Measurements from ENCODE around the gene TRAPPC2. TPM values are rescaled to one million over a fixed set of nuclear protein-coding genes. Genes with fewer than 3 reads are reported as not detected.

Gene TRAPPC2
- polyA plus RNA-seq, 1 of the 3 experiments (the other 2 are of a cell fraction), result 10.4 TPM

- Histone ChIP-seq H3K27ac (ENCODE audit: low read depth in 2 of 2, low read length in 1 of 2) (no peak overlapping the region), H3K4me2 (no peak overlapping the region), H3K9me3 (no peaks in the 10 kb centered on the region), H4K20me1 (ENCODE audit: insufficient read depth) (no peaks in the 10 kb centered on the region), H2AFZ (ENCODE audit: low read depth) (no peak overlapping the region), H3K9ac (no peak overlapping the region), H3K27me3 (ENCODE audit: insufficient read depth) (no peaks in the 10 kb centered on the region), H3F3A (replicated peaks; ENCODE audit: insufficient read depth) (peaks cover 3% of the 10 kb centered on the region), H3K4me3 (ENCODE audit: low read depth in 2 of 2, low read length in 1 of 2) (no peak overlapping the region), H3K36me3 (replicated peaks in 1 of 2; ENCODE audit: control insufficient read depth in 1 of 2, insufficient read depth in 2 of 2, low read length in 1 of 2) (peaks cover 61 to 80% of the 10 kb centered on the region in 2 experiments), H3K4me1 (ENCODE audit: control insufficient read depth in 1 of 2, insufficient read depth in 2 of 2, low read depth in 1 of 2, low read length in 1 of 2) (0 out of 4 replicates have a peak, but pooled peaks cover 0 to 2% of the 10 kb centered on the region in 2 experiments), H3K9me2 (no peaks in the 10 kb centered on the region), H3K79me2 (ENCODE audit: insufficient read depth) (no peaks in the 10 kb centered on the region)
- CTCF ChIA-PET, result no interaction called here
- DNase-seq, result no peak
- WGBS (ENCODE audit: low lambda C conversion rate), result 95% methylated on average over 4 of the region's 4 CpGs
- TF ChIP-seq FOXJ3 (CRISPR knock-in tag; IDR thresholded peaks at IDR 0.05), result no peak
- no peak for TF ChIP-seq MXI1 (IDR thresholded peaks at IDR 0.05; ENCODE audit: low read depth, low read length)
- TF ChIP-seq CHD2 (IDR thresholded peaks at IDR 0.05; ENCODE audit: low read length, partially characterized antibody), result no peak
- no peak for TF ChIP-seq NRF1 (IDR thresholded peaks at IDR 0.05; ENCODE audit: low read depth, low read length)
- TF ChIP-seq JUND (IDR thresholded peaks at IDR 0.05), result no peak
- TF ChIP-seq EP300 (IDR thresholded peaks at IDR 0.05; ENCODE audit: borderline replicate concordance in 1 of 2, low read depth in 1 of 2, low read length in 1 of 2), result no peak
- TF ChIP-seq REST (IDR thresholded peaks at IDR 0.05; ENCODE audit: low read depth, low read length), result no peak
- no peak for TF ChIP-seq YY1 (IDR thresholded peaks at IDR 0.05; ENCODE audit: low read depth)
- TF ChIP-seq GATA2 (CRISPR knock-in tag; IDR thresholded peaks at IDR 0.05), result no peak
- TF ChIP-seq TCF12 (IDR thresholded peaks at IDR 0.05), result no peak
- no peak for TF ChIP-seq GABPA (IDR thresholded peaks at IDR 0.05; ENCODE audit: low read depth)
- no peak for TF ChIP-seq ZBTB33 (IDR thresholded peaks at IDR 0.05; ENCODE audit: borderline replicate concordance, low read depth)
- POLR2A ChIA-PET, result no interaction called here
Observed at GRCh38 chrX:13756381-13756780, 22.0 kb upstream of the TRAPPC2 start.

- Histone ChIP-seq H3K36me3 (replicated peaks in 1 of 2; ENCODE audit: control insufficient read depth in 1 of 2, insufficient read depth in 2 of 2, low read length in 1 of 2) (peaks cover 68 to 80% of the 10 kb centered on the region in 2 experiments), H3K79me2 (ENCODE audit: insufficient read depth) (no peaks in the 10 kb centered on the region), H3K9ac (no peak overlapping the region), H3K9me2 (no peaks in the 10 kb centered on the region), H3K9me3 (no peaks in the 10 kb centered on the region), H3K4me3 (ENCODE audit: low read depth in 2 of 2, low read length in 1 of 2) (no peak overlapping the region), H4K20me1 (ENCODE audit: insufficient read depth) (no peaks in the 10 kb centered on the region), H3K27ac (ENCODE audit: low read depth in 2 of 2, low read length in 1 of 2) (no peak overlapping the region), H3K4me1 (ENCODE audit: control insufficient read depth in 1 of 2, insufficient read depth in 2 of 2, low read depth in 1 of 2, low read length in 1 of 2) (no peaks in the 10 kb centered on the region), H3K4me2 (no peak overlapping the region), H3F3A (replicated peaks; ENCODE audit: insufficient read depth) (peaks cover 3% of the 10 kb centered on the region), H3K27me3 (ENCODE audit: insufficient read depth) (no peaks in the 10 kb centered on the region), H2AFZ (ENCODE audit: low read depth) (no peak overlapping the region)
- ChIA-PET POLR2A (no interaction called here), CTCF (interaction anchor here (0.7 to 1.6 kb wide), 2 partner anchors 20 to 96 kb away, joined by 3 to 4 read pairs; no protein-coding TSS in a partner anchor)
- 100% methylated on average over 1 of the region's 1 CpG for WGBS (ENCODE audit: low lambda C conversion rate)
- DNase-seq, result no peak
- TF ChIP-seq ELF1 (IDR thresholded peaks at IDR 0.05) (no peak), FOSL2 (IDR thresholded peaks at IDR 0.05; ENCODE audit: borderline replicate concordance, low read depth) (no peak), TEAD4 (IDR thresholded peaks at IDR 0.05; ENCODE audit: borderline replicate concordance, insufficient read depth) (no peak), RXRA (IDR thresholded peaks at IDR 0.05; ENCODE audit: borderline replicate concordance, low read depth) (no peak), USF1 (IDR thresholded peaks at IDR 0.05; ENCODE audit: borderline replicate concordance, low read depth) (no peak), RFX5 (IDR thresholded peaks at IDR 0.05; ENCODE audit: low read length) (no peak), TAF1 (IDR thresholded peaks at IDR 0.05; ENCODE audit: borderline replicate concordance, low read depth, low read length) (no peak), GABPA (IDR thresholded peaks at IDR 0.05; ENCODE audit: low read depth) (no peak), SMC3 (IDR thresholded peaks at IDR 0.05; ENCODE audit: low read depth, low read length) (no peak), MXI1 (IDR thresholded peaks at IDR 0.05; ENCODE audit: low read depth, low read length) (no peak), NFIC (IDR thresholded peaks at IDR 0.05; ENCODE audit: borderline replicate concordance) (no peak), POLR2AphosphoS5 (IDR thresholded peaks at IDR 0.05; ENCODE audit: low read depth, low read length) (no peak), RAD21 (IDR thresholded peaks at IDR 0.05; ENCODE audit: low read length) (no peak), FOXM1 (IDR thresholded peaks at IDR 0.05; ENCODE audit: low read depth) (no peak)
Observed at GRCh38 chrX:13755254-13755653, 20.8 kb upstream of the TRAPPC2 start.
